ENCODE measurements around the gene RBBP8NL. TPM values are rescaled to one million over a fixed set of nuclear protein-coding genes. Genes with fewer than 3 reads are reported as not detected.

The RBBP8NL gene
- total and polyA plus RNA-seq, 4 donors, result 0.21 to 1.3 (median 1.1) TPM

- Histone ChIP-seq H3K27ac (ENCODE audit: low read depth in 1 of 2, low read length in 1 of 2) (no peak overlapping the region), H3K36me3 (ENCODE audit: control insufficient read depth in 4 of 4, insufficient read depth in 4 of 4, low read length in 4 of 4) (no peaks in the 10 kb centered on the region), H3K27me3 (ENCODE audit: control insufficient read depth in 3 of 3, insufficient read depth in 3 of 3, low read length in 2 of 3) (no peaks in the 10 kb centered on the region), H3K9me3 (ENCODE audit: control insufficient read depth in 4 of 4, insufficient read depth in 3 of 4, low read length in 3 of 4) (no peaks in the 10 kb centered on the region), H3K4me1 (ENCODE audit: control insufficient read depth in 5 of 5, insufficient read depth in 5 of 5, low read length in 5 of 5) (peaks cover 0 to 22% (median 0%) of the 10 kb centered on the region in 5 donors), H3K4me3 (no peak overlapping the region), H3K9ac (ENCODE audit: insufficient read depth in 1 of 2, low read length in 2 of 2) (no peak overlapping the region)
- DNase-seq, result no peak
- ATAC-seq (ENCODE audit: insufficient read depth, low FRiP score), result no peak
- WGBS, 2 donors, result 92 to 95% methylated on average over 11 of the region's 11 CpGs
- TF ChIP-seq, protein P1, sequence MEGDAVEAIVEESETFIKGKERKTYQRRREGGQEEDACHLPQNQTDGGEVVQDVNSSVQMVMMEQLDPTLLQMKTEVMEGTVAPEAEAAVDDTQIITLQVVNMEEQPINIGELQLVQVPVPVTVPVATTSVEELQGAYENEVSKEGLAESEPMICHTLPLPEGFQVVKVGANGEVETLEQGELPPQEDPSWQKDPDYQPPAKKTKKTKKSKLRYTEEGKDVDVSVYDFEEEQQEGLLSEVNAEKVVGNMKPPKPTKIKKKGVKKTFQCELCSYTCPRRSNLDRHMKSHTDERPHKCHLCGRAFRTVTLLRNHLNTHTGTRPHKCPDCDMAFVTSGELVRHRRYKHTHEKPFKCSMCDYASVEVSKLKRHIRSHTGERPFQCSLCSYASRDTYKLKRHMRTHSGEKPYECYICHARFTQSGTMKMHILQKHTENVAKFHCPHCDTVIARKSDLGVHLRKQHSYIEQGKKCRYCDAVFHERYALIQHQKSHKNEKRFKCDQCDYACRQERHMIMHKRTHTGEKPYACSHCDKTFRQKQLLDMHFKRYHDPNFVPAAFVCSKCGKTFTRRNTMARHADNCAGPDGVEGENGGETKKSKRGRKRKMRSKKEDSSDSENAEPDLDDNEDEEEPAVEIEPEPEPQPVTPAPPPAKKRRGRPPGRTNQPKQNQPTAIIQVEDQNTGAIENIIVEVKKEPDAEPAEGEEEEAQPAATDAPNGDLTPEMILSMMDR (IDR thresholded peaks at IDR 0.05; ENCODE audit: control extremely low read depth, extremely low read depth), result no peak
Observed at GRCh38 chr20:62413025-62413570, 14.2 kb downstream of the RBBP8NL start.

DNA sequence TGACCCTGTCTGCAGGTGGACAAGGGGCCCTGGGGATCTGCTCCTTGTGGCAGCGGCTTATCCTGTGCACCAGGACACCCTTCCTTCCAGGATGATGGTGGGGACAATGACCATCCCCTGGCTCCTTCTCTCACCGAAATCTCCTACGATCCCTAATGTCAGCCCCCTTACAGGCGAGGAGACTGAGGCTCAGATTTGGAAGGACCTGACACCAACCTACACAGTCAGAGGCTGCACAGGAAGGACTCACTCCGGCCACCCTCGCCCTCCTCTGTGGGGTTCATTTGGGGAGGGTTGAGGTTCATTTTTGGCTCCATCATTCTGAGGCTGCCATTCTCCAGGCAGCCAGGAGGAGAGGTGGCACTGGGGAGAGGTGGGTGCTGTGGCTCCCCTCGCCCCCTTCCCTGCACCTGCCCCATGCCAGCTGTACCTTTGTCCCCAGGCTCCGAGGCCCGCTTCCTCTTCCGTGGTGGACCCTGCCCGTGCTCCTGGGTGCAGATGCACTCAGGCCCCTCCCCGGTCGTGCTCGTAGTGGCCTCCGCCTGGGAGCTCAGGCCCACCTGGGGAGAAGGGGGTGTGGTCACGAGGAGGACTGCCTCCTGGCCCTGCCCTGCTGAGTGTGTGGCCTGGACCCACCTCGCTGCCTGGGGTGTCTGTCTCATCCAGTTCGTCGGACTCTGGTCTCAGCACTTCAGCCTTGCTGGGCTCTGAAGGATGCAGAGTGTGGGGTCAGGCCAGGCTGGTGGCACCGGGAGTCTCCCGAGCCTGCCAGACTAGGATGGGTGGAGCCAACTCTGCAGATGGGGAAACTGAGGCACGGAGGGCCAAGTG is 14.9 kb downstream of the RBBP8NL start:
- Histone ChIP-seq H3K4me3 (no peak overlapping the region), H3K9me3 (ENCODE audit: control insufficient read depth in 4 of 4, insufficient read depth in 3 of 4, low read length in 3 of 4) (no peaks in the 10 kb centered on the region), H3K36me3 (ENCODE audit: control insufficient read depth in 4 of 4, insufficient read depth in 4 of 4, low read length in 4 of 4) (no peaks in the 10 kb centered on the region), H3K4me1 (ENCODE audit: control insufficient read depth in 5 of 5, insufficient read depth in 5 of 5, low read length in 5 of 5) (peaks cover 0 to 25% (median 0%) of the 10 kb centered on the region in 5 donors), H3K9ac (ENCODE audit: insufficient read depth in 1 of 2, low read length in 2 of 2) (no peak overlapping the region), H3K27me3 (ENCODE audit: control insufficient read depth in 3 of 3, insufficient read depth in 3 of 3, low read length in 2 of 3) (no peaks in the 10 kb centered on the region), H3K27ac (ENCODE audit: low read depth in 1 of 2, low read length in 1 of 2) (no peak overlapping the region)
- DNase-seq (no peak), ATAC-seq (ENCODE audit: insufficient read depth, low FRiP score) (no peak)
- TF ChIP-seq, protein P1 (IDR thresholded peaks at IDR 0.05; ENCODE audit: control extremely low read depth, extremely low read depth), result no peak
- WGBS, 2 donors, result 82 to 84% methylated on average over 22 of the region's 22 CpGs

GRCh38 chr20:62411479-62412193 is 15.7 kb downstream of the RBBP8NL start:
- no peak for DNase-seq
- ATAC-seq (ENCODE audit: insufficient read depth, low FRiP score), result no peak
- Histone ChIP-seq H3K4me1 (ENCODE audit: control insufficient read depth in 5 of 5, insufficient read depth in 5 of 5, low read length in 5 of 5) (peaks cover 0 to 27% (median 0%) of the 10 kb centered on the region in 5 donors), H3K9me3 (ENCODE audit: control insufficient read depth in 4 of 4, insufficient read depth in 3 of 4, low read length in 3 of 4) (no peaks in the 10 kb centered on the region), H3K36me3 (ENCODE audit: control insufficient read depth in 4 of 4, insufficient read depth in 4 of 4, low read length in 4 of 4) (no peaks in the 10 kb centered on the region), H3K9ac (ENCODE audit: insufficient read depth in 1 of 2, low read length in 2 of 2) (no peak overlapping the region), H3K27ac (ENCODE audit: low read depth in 1 of 2, low read length in 1 of 2) (no peak overlapping the region), H3K4me3 (no peak overlapping the region), H3K27me3 (ENCODE audit: control insufficient read depth in 3 of 3, insufficient read depth in 3 of 3, low read length in 2 of 3) (no peaks in the 10 kb centered on the region)
- TF ChIP-seq, protein P1 (IDR thresholded peaks at IDR 0.05; ENCODE audit: control extremely low read depth, extremely low read depth), result no peak
- WGBS, 2 donors, result 83 to 88% methylated on average over 23 to 24 of the region's 24 CpGs

Measured in lung (tissue), 12 donors.